Ureter (tissue), 1 donor: ENCODE measurements around the gene ZC3H18. TPM values are rescaled to one million over a fixed set of nuclear protein-coding genes. Genes with fewer than 3 reads are reported as not detected.

ENCODE experiments used
- DNase-seq: peaks from one replicate; pipeline ENCODE4 v3.0.0-alpha.2; 2020; ENCODE audit warnings: low spot score
- total RNA-seq: library from RNA; stranded (reverse); gene quantifications from one replicate; pipeline ENCODE4 v1.2.4, GENCODE V29; 2023
- donor health status: DM: yes; HTN: yes; CAD: no.

Gene ZC3H18
- total RNA-seq, 1 donor from 2014 or later = 47.3 TPM

GRCh38 chr16:88532434-88533241, 37.6 kb upstream of the ZC3H18 start:
- no peak for DNase-seq

- no peak for DNase-seq
Observed at GRCh38 chr16:88533381-88533917, 36.8 kb upstream of the ZC3H18 start.

- DNase-seq = peak; percentile 82
Observed at GRCh38 chr16:88533932-88534637, 36.1 kb upstream of the ZC3H18 start.

GRCh38 chr16:88534638-88535190, 35.5 kb upstream of the ZC3H18 start:
- no peak for DNase-seq

- no peak for DNase-seq
Observed at GRCh38 chr16:88535191-88535856, 34.9 kb upstream of the ZC3H18 start.

GRCh38 chr16:88535857-88536222, 34.4 kb upstream of the ZC3H18 start:
- no peak for DNase-seq

GRCh38 chr16:88536510-88536909, 33.7 kb upstream of the ZC3H18 start:
- no peak for DNase-seq

- no peak for DNase-seq
Observed at GRCh38 chr16:88536971-88537751, 33.0 kb upstream of the ZC3H18 start.

- DNase-seq = no peak
Observed at GRCh38 chr16:88537859-88538258, 32.3 kb upstream of the ZC3H18 start.

- no peak for DNase-seq
Observed at GRCh38 chr16:88538366-88539060, 31.7 kb upstream of the ZC3H18 start.

- no peak for DNase-seq
Observed at GRCh38 chr16:88539261-88539651, 30.9 kb upstream of the ZC3H18 start.

GRCh38 chr16:88539652-88540345, 30.4 kb upstream of the ZC3H18 start:
- DNase-seq = no peak

GRCh38 chr16:88540346-88540977, 29.7 kb upstream of the ZC3H18 start:
- no peak for DNase-seq

- DNase-seq = no peak
Observed at GRCh38 chr16:88541831-88542616, 28.2 kb upstream of the ZC3H18 start.

- DNase-seq = no peak
Observed at GRCh38 chr16:88543230-88543813, 26.9 kb upstream of the ZC3H18 start.

- DNase-seq = no peak
Observed at GRCh38 chr16:88545781-88546180, 24.4 kb upstream of the ZC3H18 start.

GRCh38 chr16:88548131-88548874, 21.9 kb upstream of the ZC3H18 start:
- DNase-seq = no peak

GRCh38 chr16:88548985-88549384, 21.2 kb upstream of the ZC3H18 start:
- DNase-seq = no peak
